GM21367 (cell line): ENCODE measurements around the gene TAAR1.
"Not testable (repeated sequence)": the region's sequence is repeated elsewhere in the genome, so short reads cannot be mapped to it uniquely, and the experiment has no call there.

ENCODE experiments used
- ATAC-seq: cut with Tn5 transposase; IDR thresholded peaks from one replicate; pipeline ENCODE4 v1.9.1; 2021; ENCODE audit not compliant: unreplicated experiment

The TAAR1 gene

GRCh38 chr6:132659082-132659481 is at the start of gene TAAR1:
Gene TAAR1 (minus strand): TSS chr6:132659182. CDS start chr6:132646003, 13,179 bp downstream.
- ATAC-seq: no peak

GRCh38 chr6:132708771-132709170 is 49.8 kb upstream of the TAAR1 start:
- ATAC-seq: no peak

GRCh38 chr6:132708002-132708401 is 49.0 kb upstream of the TAAR1 start:
- no peak for ATAC-seq

GRCh38 chr6:132706756-132707155 is 47.8 kb upstream of the TAAR1 start:
- ATAC-seq: not testable (repeated sequence)

- ATAC-seq: no peak
Observed at GRCh38 chr6:132703936-132704335, 45.0 kb upstream of the TAAR1 start.

GRCh38 chr6:132698608-132699007 is 39.6 kb upstream of the TAAR1 start:
- ATAC-seq: peak; percentile 80

GRCh38 chr6:132695773-132696172 is 36.8 kb upstream of the TAAR1 start:
- no peak for ATAC-seq

- no peak for ATAC-seq
Observed at GRCh38 chr6:132693478-132693877, 34.5 kb upstream of the TAAR1 start.

- ATAC-seq: no peak
Observed at GRCh38 chr6:132690678-132691077, 31.7 kb upstream of the TAAR1 start.

- ATAC-seq: no peak
Observed at GRCh38 chr6:132687306-132687705, 28.3 kb upstream of the TAAR1 start.

GRCh38 chr6:132686531-132686930 is 27.5 kb upstream of the TAAR1 start:
- ATAC-seq: no peak

- no peak for ATAC-seq
Observed at GRCh38 chr6:132685009-132685408, 26.0 kb upstream of the TAAR1 start.

GRCh38 chr6:132684272-132684671 is 25.3 kb upstream of the TAAR1 start:
- no peak for ATAC-seq

- no peak for ATAC-seq
Observed at GRCh38 chr6:132683543-132683942, 24.6 kb upstream of the TAAR1 start.

- not testable (repeated sequence) for ATAC-seq
Observed at GRCh38 chr6:132679094-132679493, 20.1 kb upstream of the TAAR1 start.

- ATAC-seq: no peak
Observed at GRCh38 chr6:132675749-132676148, 16.8 kb upstream of the TAAR1 start.

GRCh38 chr6:132675002-132675401 is 16.0 kb upstream of the TAAR1 start:
- ATAC-seq: no peak

GRCh38 chr6:132673376-132674094 is 14.6 kb upstream of the TAAR1 start:
- no peak for ATAC-seq

- no peak for ATAC-seq
Observed at GRCh38 chr6:132671295-132671694, 12.3 kb upstream of the TAAR1 start.

- ATAC-seq: no peak
Observed at GRCh38 chr6:132669690-132670291, 10.8 kb upstream of the TAAR1 start.

GRCh38 chr6:132666118-132666517 is 7.1 kb upstream of the TAAR1 start:
- ATAC-seq: no peak

GRCh38 chr6:132664309-132665034 is 5.5 kb upstream of the TAAR1 start:
- ATAC-seq: no peak
